SK-N-SH (cell line): ENCODE measurements around the gene CEP63. TPM values are rescaled to one million over a fixed set of nuclear protein-coding genes. Genes with fewer than 3 reads are reported as not detected.

Experiments used
- CTCF ChIA-PET: fragments of 300-600, 350-600 bp; formaldehyde crosslinking; extraction: SDS; loops from one replicate; lab custom pipeline; 2021; lab: Yijun Ruan, JAX
- POLR2A ChIA-PET: fragments of 350-600 bp; sonication (Branson Sonifier 250); formaldehyde crosslinking; extraction: SDS; loops from one replicate; lab custom pipeline; 2020; ENCODE audit warnings: antibody characterized with exemption, inconsistent platforms; lab: Yijun Ruan, JAX
- DNase-seq: peaks from one replicate; pipeline ENCODE4 v3.0.0; 2012
- H2AFZ ChIP-seq: fragments of 200-600 bp; sonication (generic); 2 replicates; pipeline ENCODE4 v1.8.1; 2016; ENCODE audit warnings: antibody characterized with exemption, mild to moderate bottlenecking, low read depth
- H3F3A ChIP-seq: fragments of 200-600 bp; sonication (generic); replicated peaks from 2 replicates; pipeline ENCODE3; 2016; ENCODE audit warnings: antibody characterized with exemption, mild to moderate bottlenecking; ENCODE audit not compliant: insufficient read depth
- H3K27ac ChIP-seq, 2 experiments: fragments of 200-500 bp in 1 of 2; fragments of 200-600 bp in 1 of 2; sonication (Bioruptor generic) in 1 of 2; sonication (generic), shearing (Covaris generic) in 1 of 2; 2 replicates each; pipeline versions ENCODE4 v1.5.1 to v1.6.1; 2014 to 2016; ENCODE audit warnings: low read depth in 2 of 2, inconsistent platforms in 1 of 2, low read length in 1 of 2, mild to moderate bottlenecking in 1 of 2, mixed read lengths in 1 of 2
- H3K27me3 ChIP-seq: fragments of 200-600 bp; sonication (generic), shearing (Covaris generic); 2 replicates; pipeline ENCODE4 v1.6.1; 2016; ENCODE audit warnings: mixed run types; ENCODE audit not compliant: insufficient read depth
- H3K36me3 ChIP-seq, 2 experiments: fragments of 200-500 bp in 1 of 2; fragments of 200-600 bp in 1 of 2; sonication (Bioruptor generic) in 1 of 2; sonication (generic) in 1 of 2; replicated peaks in 1 of 2; 2 replicates each; pipeline versions ENCODE3 to v1.5.1; 2014 to 2016; ENCODE audit warnings: low read length in 1 of 2, mild to moderate bottlenecking in 1 of 2; ENCODE audit not compliant: insufficient read depth in 2 of 2, control insufficient read depth in 1 of 2
- H3K4me1 ChIP-seq, 2 experiments: fragments of 200-500 bp in 1 of 2; fragments of 200-600 bp in 1 of 2; sonication (Bioruptor generic) in 1 of 2; sonication (generic), shearing (Covaris generic) in 1 of 2; 2 replicates each; pipeline versions ENCODE4 v1.5.1 to v1.6.1; 2014 to 2016; ENCODE audit warnings: low read depth in 1 of 2, low read length in 1 of 2, mixed run types in 1 of 2; ENCODE audit not compliant: insufficient read depth in 2 of 2, control insufficient read depth in 1 of 2
- H3K4me2 ChIP-seq: fragments of 200-600 bp; sonication (generic), shearing (Covaris generic); 2 replicates; pipeline ENCODE4 v1.6.1; 2017; ENCODE audit warnings: mixed run types
- H3K4me3 ChIP-seq, 2 experiments: fragments of 200-500 bp in 1 of 2; fragments of 200-600 bp in 1 of 2; sonication (Bioruptor generic) in 1 of 2; sonication (generic), shearing (Covaris generic) in 1 of 2; 2 replicates each; pipeline versions ENCODE4 v1.5.1 to v1.8.1; 2014 to 2016; ENCODE audit warnings: low read depth in 2 of 2, inconsistent platforms in 1 of 2, low read length in 1 of 2, mild to moderate bottlenecking in 1 of 2, mixed read lengths in 1 of 2, moderate library complexity in 1 of 2
- H3K79me2 ChIP-seq: fragments of 200-600 bp; sonication (generic); 2 replicates; pipeline ENCODE4 v1.8.1; 2017; ENCODE audit warnings: mild to moderate bottlenecking; ENCODE audit not compliant: insufficient read depth
- H3K9ac ChIP-seq: fragments of 200-600 bp; sonication (generic); 2 replicates; pipeline ENCODE4 v1.6.1; 2017; ENCODE audit warnings: mixed run types
- H3K9me2 ChIP-seq: fragments of 200-600 bp; sonication (generic); 2 replicates; pipeline ENCODE4 v1.6.1; 2017; ENCODE audit warnings: mixed run types
- H3K9me3 ChIP-seq: fragments of 200-600 bp; sonication (generic); 2 replicates; pipeline ENCODE4 v1.6.1; 2017; ENCODE audit warnings: mixed run types, mild to moderate bottlenecking, moderate library complexity
- H4K20me1 ChIP-seq: fragments of 200-600 bp; sonication (generic); 2 replicates; pipeline ENCODE4 v1.6.1; 2017; ENCODE audit warnings: mild to moderate bottlenecking, mixed run types; ENCODE audit not compliant: insufficient read depth
- CHD2 ChIP-seq: fragments of 150-350 bp; IDR thresholded peaks from 2 replicates; pipeline ENCODE4 v1.6.1; 2018; ENCODE audit warnings: low read length; ENCODE audit not compliant: partially characterized antibody
- ELF1 ChIP-seq: IDR thresholded peaks from 2 replicates; pipeline ENCODE4 v1.4.0; 2012
- EP300 ChIP-seq, 2 experiments: IDR thresholded peaks; 2 replicates each; pipeline versions ENCODE4 v1.4.0 to v1.6.1; 2012; ENCODE audit warnings: borderline replicate concordance in 1 of 2, low read depth in 1 of 2, low read length in 1 of 2
- EZH2phosphoT487 ChIP-seq: fragments of 200-600 bp; sonication (generic); IDR thresholded peaks from 2 replicates; pipeline ENCODE4 v1.6.1; 2017; ENCODE audit warnings: low read depth, mixed run types, mild to moderate bottlenecking, antibody characterized with exemption, moderate library complexity, borderline replicate concordance
- FOSL2 ChIP-seq: IDR thresholded peaks from 2 replicates; pipeline ENCODE4 v1.4.0; 2012; ENCODE audit warnings: low read depth, mild to moderate bottlenecking, moderate library complexity, borderline replicate concordance
- FOXJ3 ChIP-seq: sonication (generic); formaldehyde crosslinking; IDR thresholded peaks from 2 replicates; pipeline ENCODE4 v1.5.1; 2020; ENCODE audit warnings: mild to moderate bottlenecking, missing genetic modification reagents
- JUND ChIP-seq: IDR thresholded peaks from 2 replicates; pipeline ENCODE4 v1.4.0; 2012
- MAX ChIP-seq: IDR thresholded peaks from 2 replicates; pipeline ENCODE4 v1.4.0; 2012; ENCODE audit warnings: low read depth
- MEF2A ChIP-seq: IDR thresholded peaks from 2 replicates; pipeline ENCODE4 v1.4.0; 2012; ENCODE audit warnings: low read depth, borderline replicate concordance
- MXI1 ChIP-seq: IDR thresholded peaks from 2 replicates; pipeline ENCODE4 v1.6.1; 2012; ENCODE audit warnings: mild to moderate bottlenecking, low read depth, low read length, improper control_type of control experiment
- PBX3 ChIP-seq: IDR thresholded peaks from 2 replicates; pipeline ENCODE4; 2012
- POLR2AphosphoS5 ChIP-seq: IDR thresholded peaks from 2 replicates; pipeline ENCODE4 v1.6.1; 2012; ENCODE audit warnings: low read depth, low read length
- RXRA ChIP-seq: IDR thresholded peaks from 2 replicates; pipeline ENCODE4 v1.4.0; 2012; ENCODE audit warnings: low read depth, mild to moderate bottlenecking, borderline replicate concordance
- TAF1 ChIP-seq: IDR thresholded peaks from 2 replicates; pipeline ENCODE4 v1.6.1; 2012; ENCODE audit warnings: low read depth, mild to moderate bottlenecking, low read length, moderate library complexity, borderline replicate concordance
- TEAD4 ChIP-seq: IDR thresholded peaks from 2 replicates; pipeline ENCODE4 v1.4.0; 2012; ENCODE audit warnings: mild to moderate bottlenecking, borderline replicate concordance; ENCODE audit not compliant: insufficient read depth
- ZBTB33 ChIP-seq: IDR thresholded peaks from 2 replicates; pipeline ENCODE4 v1.4.0; 2012; ENCODE audit warnings: low read depth, borderline replicate concordance
- WGBS: methylation state at CpG from one replicate; pipeline ENCODE4 v1.1.6; 2017; ENCODE audit warnings: low lambda C conversion rate; 5-methylcytosine and 5-hydroxymethylcytosine counted together
- polyA plus RNA-seq, 3 experiments: library from polyadenylated mRNA; depleted of rRNA; stranded (reverse); fragments of >200 nt; gene quantifications; 2 replicates each; pipeline ENCODE4 v1.2.3, GENCODE V29; 2012
- TF ChIP-seq, protein P1 (sequence below): fragments of 150-350 bp; IDR thresholded peaks from 2 replicates; pipeline ENCODE4 v1.6.1; 2016; ENCODE audit warnings: mild to moderate bottlenecking, low read depth, low read length
- TF ChIP-seq, protein P2 (sequence below): fragments of 150-350 bp; IDR thresholded peaks from 2 replicates; pipeline ENCODE4 v1.6.1; 2017; ENCODE audit warnings: antibody characterized with exemption, low read length, low read depth, borderline replicate concordance

The CEP63 gene
- polyA plus RNA-seq, 1 of the 3 experiments (the other 2 are of a cell fraction) = 6.3 TPM

- Histone ChIP-seq H3K4me1 (peaks cover 0 to 30% of the 10 kb centered on the region in 2 experiments; a peak in 1 of 4 replicates), H3K79me2 (no peaks in the 10 kb centered on the region), H3K27ac (no peak overlapping the region), H3K9ac (no peak overlapping the region), H3K9me2 (no peaks in the 10 kb centered on the region), H3K27me3 (no peaks in the 10 kb centered on the region), H3K4me2 (no peak overlapping the region), H3K9me3 (no peaks in the 10 kb centered on the region), H3F3A (no peaks in the 10 kb centered on the region), H4K20me1 (no peaks in the 10 kb centered on the region), H3K4me3 (no peak overlapping the region), H3K36me3 (no peaks in the 10 kb centered on the region), H2AFZ (no peak overlapping the region)
- no peak for DNase-seq
- CTCF ChIA-PET = interaction anchor here (1.0 to 8.0 kb wide), 3 partner anchors 14 to 139 kb away, joined by 3 to 55 read pairs (median 3); no protein-coding TSS in a partner anchor
- POLR2A ChIA-PET = no interaction called here
- TF ChIP-seq MAX (no peak), TAF1 (no peak), POLR2AphosphoS5 (no peak), EZH2phosphoT487 (no peak), TEAD4 (no peak), ZBTB33 (no peak), RXRA (no peak), MXI1 (no peak), CHD2 (no peak), FOSL2 (no peak), JUND (no peak), FOXJ3 (CRISPR knock-in tag) (no peak), ELF1 (no peak), PBX3 (no peak), EP300 (IDR thresholded peaks at IDR 0.05; ENCODE audit: borderline replicate concordance in 1 of 2, low read depth in 1 of 2, low read length in 1 of 2) (no peak), MEF2A (no peak)
- TF ChIP-seq, protein P1, sequence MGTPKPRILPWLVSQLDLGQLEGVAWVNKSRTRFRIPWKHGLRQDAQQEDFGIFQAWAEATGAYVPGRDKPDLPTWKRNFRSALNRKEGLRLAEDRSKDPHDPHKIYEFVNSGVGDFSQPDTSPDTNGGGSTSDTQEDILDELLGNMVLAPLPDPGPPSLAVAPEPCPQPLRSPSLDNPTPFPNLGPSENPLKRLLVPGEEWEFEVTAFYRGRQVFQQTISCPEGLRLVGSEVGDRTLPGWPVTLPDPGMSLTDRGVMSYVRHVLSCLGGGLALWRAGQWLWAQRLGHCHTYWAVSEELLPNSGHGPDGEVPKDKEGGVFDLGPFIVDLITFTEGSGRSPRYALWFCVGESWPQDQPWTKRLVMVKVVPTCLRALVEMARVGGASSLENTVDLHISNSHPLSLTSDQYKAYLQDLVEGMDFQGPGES = no peak
- TF ChIP-seq, protein P2, sequence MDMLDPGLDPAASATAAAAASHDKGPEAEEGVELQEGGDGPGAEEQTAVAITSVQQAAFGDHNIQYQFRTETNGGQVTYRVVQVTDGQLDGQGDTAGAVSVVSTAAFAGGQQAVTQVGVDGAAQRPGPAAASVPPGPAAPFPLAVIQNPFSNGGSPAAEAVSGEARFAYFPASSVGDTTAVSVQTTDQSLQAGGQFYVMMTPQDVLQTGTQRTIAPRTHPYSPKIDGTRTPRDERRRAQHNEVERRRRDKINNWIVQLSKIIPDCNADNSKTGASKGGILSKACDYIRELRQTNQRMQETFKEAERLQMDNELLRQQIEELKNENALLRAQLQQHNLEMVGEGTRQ = no peak
- 79% methylated on average over 5 of the region's 5 CpGs for WGBS
These were observed 129.9 kb downstream of the CEP63 start for GRCh38 chr3:134615743-134616142.
